Stimulated activated CD8-positive, alpha-beta memory T cell treated with anti-CD3 and anti-CD28 coated beads, Interleukin-12 subunit alpha, Interleukin-12 subunit beta, amount 100 ng/mL, for 4 hours (primary cell): ENCODE data around the gene NBPF19.
"Not testable (repeated sequence)": the region's sequence is repeated elsewhere in the genome, so short reads cannot be mapped to it uniquely, and the experiment has no call there.

Source experiments
- DNase-seq: peaks from one replicate; pipeline ENCODE4 v3.0.0-alpha.2; 2020; ENCODE audit warnings: low read depth

Gene NBPF19

GRCh38 chr1:149474745-149475144, at the start of gene NBPF19:
TSS of gene NBPF19 (plus strand) at chr1:149475045. CDS start at chr1:149475933, 888 bp downstream.
- DNase-seq: not testable (repeated sequence)

GRCh38 chr1:149428317-149428716, 46.5 kb upstream of the NBPF19 start:
- not testable (repeated sequence) for DNase-seq

GRCh38 chr1:149445451-149445850, 29.4 kb upstream of the NBPF19 start:
- not testable (repeated sequence) for DNase-seq

- not testable (repeated sequence) for DNase-seq
Measured at GRCh38 chr1:149452196-149452595, 22.6 kb upstream of the NBPF19 start.

GRCh38 chr1:149452652-149453051, 22.2 kb upstream of the NBPF19 start:
- not testable (repeated sequence) for DNase-seq

- peak; percentile 28 for DNase-seq
Measured at GRCh38 chr1:149558350-149558825, 83.5 kb downstream of the NBPF19 start.

- not testable (repeated sequence) for DNase-seq
Measured at GRCh38 chr1:149561806-149562205, 87.0 kb downstream of the NBPF19 start.

- DNase-seq: not testable (repeated sequence)
Measured at GRCh38 chr1:149565485-149565884, 90.6 kb downstream of the NBPF19 start.

- DNase-seq: not testable (repeated sequence)
Measured at GRCh38 chr1:149572763-149573162, 97.9 kb downstream of the NBPF19 start.

- DNase-seq: peak; percentile 21
Measured at GRCh38 chr1:149585592-149585991, 110.7 kb downstream of the NBPF19 start.
